Immature natural killer cell (primary cell): ENCODE data around the gene CGREF1. TPM values are rescaled to one million over a fixed set of nuclear protein-coding genes. Genes with fewer than 3 reads are reported as not detected.

Source experiments
- DNase-seq, 3 donors: peaks; one replicate each; pipeline ENCODE4 v3.0.0; 2022; ENCODE audit warnings: mixed read lengths in 1 of 3
- H3K27ac Mint-ChIP-seq, 6 donors: one replicate each; pipeline ENCODE4 v1.8.0; 2020; ENCODE audit warnings: mixed read lengths in 6 of 6, mild to moderate bottlenecking in 5 of 6, inconsistent platforms in 4 of 6, moderate library complexity in 3 of 6
- H3K27me3 Mint-ChIP-seq, 3 donors: one replicate each; pipeline ENCODE4 v1.8.0; 2020 to 2021; ENCODE audit warnings: low read depth in 3 of 3, mild to moderate bottlenecking in 3 of 3, mixed read lengths in 3 of 3, moderate library complexity in 3 of 3, inconsistent platforms in 1 of 3
- H3K36me3 Mint-ChIP-seq, 3 donors: one replicate each; pipeline ENCODE4 v1.8.0; 2020; ENCODE audit warnings: mixed read lengths in 3 of 3, inconsistent platforms in 2 of 3, mild to moderate bottlenecking in 2 of 3
- H3K4me1 Mint-ChIP-seq, 2 donors: one replicate each; pipeline ENCODE4 v1.8.0; 2020; ENCODE audit warnings: inconsistent platforms in 2 of 2, mild to moderate bottlenecking in 2 of 2, mixed read lengths in 2 of 2, moderate library complexity in 1 of 2
- H3K4me3 Mint-ChIP-seq, 5 donors: one replicate each; pipeline ENCODE4 v1.8.0; 2020; ENCODE audit warnings: mild to moderate bottlenecking in 5 of 5, mixed read lengths in 5 of 5, inconsistent platforms in 3 of 5, moderate library complexity in 3 of 5
- H3K9me3 Mint-ChIP-seq, 6 donors: one replicate each; pipeline ENCODE4 v1.8.0; 2020; ENCODE audit warnings: mild to moderate bottlenecking in 6 of 6, mixed read lengths in 6 of 6, inconsistent platforms in 4 of 6, moderate library complexity in 3 of 6
- polyA plus RNA-seq, 3 donors: library from polyadenylated mRNA; unstranded; fragments of 300-500 nt; fragmentation: Illumina TruSeq; gene quantifications; one replicate each; pipeline ENCODE4 v1.2.3, GENCODE V29; 2021

CGREF1 gene
- polyA plus RNA-seq, 3 donors from 2014 or later = not detected

DNA sequence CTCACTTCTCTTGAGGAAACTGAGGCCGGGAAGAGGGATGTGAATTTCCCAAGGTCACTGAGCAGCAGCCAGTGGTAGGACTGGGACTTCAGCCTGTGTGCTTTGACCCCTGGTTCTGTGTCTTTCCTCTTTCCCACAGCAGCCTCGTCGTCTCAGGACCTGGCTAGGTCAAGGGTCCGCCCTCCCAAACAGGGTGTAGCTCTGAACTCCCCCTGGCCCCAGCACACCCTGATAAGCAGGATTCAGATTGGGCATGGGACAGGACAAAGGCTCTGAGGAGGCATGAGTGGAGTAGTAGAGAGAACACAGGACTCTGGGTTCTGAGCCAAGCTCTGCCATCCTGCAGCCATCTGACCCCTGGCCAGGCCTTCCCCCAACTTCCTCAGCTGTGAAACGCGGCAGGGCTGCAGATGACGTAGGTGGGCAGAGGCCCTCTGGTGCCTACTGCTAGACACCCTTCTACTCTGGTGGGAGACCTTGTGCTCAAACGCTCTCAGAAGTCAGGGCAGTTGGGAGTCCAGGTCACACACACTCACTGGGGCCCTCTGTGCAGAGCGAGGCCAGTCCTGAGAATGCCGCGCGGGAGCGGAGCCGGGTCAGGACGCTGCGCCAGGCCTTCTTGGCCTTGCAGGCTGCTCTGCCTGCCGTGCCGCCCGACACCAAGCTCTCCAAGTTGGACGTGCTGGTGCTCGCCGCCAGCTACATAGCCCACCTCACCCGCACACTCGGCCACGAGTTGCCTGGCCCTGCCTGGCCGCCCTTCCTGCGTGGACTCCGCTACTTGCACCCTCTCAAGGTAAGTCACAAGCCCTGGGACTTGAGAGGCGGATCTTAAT is 30.9 kb upstream of the CGREF1 start:
- H3K9me3 Mint-ChIP-seq = no peaks in the 10 kb centered on the region
- H3K4me3 Mint-ChIP-seq = no peak overlapping the region
- no peak overlapping the region for H3K27ac Mint-ChIP-seq
- no peaks in the 10 kb centered on the region for H3K4me1 Mint-ChIP-seq
- no peak for DNase-seq
- peaks cover 3 to 12% (median 4%) of the 10 kb centered on the region in 3 donors for H3K27me3 Mint-ChIP-seq
- H3K36me3 Mint-ChIP-seq = no peaks in the 10 kb centered on the region

DNA sequence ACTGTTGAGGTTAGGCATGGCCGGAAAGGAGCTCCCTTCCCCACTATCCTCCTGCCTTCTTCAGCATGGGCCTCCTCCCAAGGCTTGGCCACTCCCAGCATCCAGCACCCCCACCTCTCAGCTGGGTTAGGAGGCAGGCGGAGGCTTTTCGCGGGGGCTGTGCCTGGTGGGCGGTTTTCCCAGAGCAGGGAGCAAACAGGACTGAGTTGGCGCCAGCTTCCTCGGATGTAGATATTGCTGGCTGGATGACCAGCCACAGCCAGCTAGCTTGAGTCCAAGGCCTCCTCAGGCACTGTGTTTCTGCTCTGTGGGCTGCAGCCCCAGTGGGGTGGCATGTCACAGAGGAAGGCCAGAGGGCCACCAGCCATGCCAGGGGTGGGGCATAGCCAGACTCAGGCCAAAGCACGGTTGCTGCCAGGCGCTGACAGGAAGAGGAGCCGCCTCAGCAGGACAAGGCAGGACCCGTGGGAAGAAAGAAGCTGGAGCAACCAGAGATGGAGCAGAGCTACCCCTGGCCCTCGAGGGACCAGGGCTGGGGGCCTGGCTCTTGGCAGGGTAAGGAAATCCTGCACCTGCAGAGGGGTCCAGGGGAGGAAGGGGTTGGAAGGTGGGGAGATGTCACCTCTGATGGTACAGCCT is 30.0 kb upstream of the CGREF1 start, which contains the start of gene TCF23:
TCF23 (plus strand) TSS at position 204 of the 639 bp plus-strand sequence; CDS start at position 334, 130 bp downstream.
- DNase-seq = no peak
- Mint-ChIP-seq H3K36me3 (no peaks in the 10 kb centered on the region), H3K9me3 (no peaks in the 10 kb centered on the region), H3K4me1 (no peaks in the 10 kb centered on the region), H3K27ac (no peak within 1 kb of the TSS), H3K27me3 (peaks cover 3 to 16% (median 4%) of the 10 kb centered on the region in 3 donors), H3K4me3 (no peak within 1 kb of the TSS)

DNA sequence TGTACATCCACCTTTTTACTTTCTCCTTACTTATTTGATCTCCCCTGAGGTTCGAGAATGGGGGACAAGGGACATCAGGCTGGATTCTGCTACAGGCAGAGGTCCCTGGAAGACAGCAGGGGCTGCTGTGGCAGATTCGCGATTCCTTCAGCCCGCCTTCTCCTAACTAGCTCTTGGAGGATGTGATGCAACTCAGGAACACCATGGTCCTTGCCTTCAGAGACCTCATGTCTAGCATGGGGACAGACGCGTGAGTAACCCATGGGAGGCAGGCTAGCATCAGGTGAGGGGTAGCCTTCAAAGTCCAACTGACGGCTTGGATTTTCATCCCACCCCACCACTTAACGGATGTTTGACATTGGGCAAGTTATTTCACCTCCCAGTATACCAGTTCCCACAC is 29.0 kb upstream of the CGREF1 start:
- Mint-ChIP-seq H3K4me1 (no peaks in the 10 kb centered on the region), H3K9me3 (no peaks in the 10 kb centered on the region), H3K27ac (no peak overlapping the region), H3K36me3 (no peaks in the 10 kb centered on the region), H3K27me3 (peaks cover 3 to 17% (median 4%) of the 10 kb centered on the region in 3 donors), H3K4me3 (no peak overlapping the region)
- DNase-seq = no peak

DNA sequence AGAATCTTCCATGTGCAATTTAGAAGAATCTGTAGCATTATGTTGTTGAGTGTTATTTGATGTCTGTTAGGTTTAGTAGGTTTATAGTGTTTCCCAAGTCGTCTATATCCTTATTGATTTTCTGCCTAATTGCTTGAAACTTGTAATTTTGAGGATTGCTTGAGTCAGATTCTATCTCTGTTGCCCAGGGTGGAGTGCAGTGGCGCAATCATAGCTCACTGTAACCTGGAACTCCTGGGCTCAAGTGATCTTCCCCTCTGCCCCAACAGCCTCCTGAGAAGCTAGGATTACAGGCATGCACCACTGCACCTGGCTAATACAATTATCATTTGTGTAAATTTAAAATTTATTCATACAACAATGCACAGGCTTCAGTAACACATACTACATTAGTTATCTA is 26.8 kb upstream of the CGREF1 start:
- DNase-seq = no peak
- Mint-ChIP-seq H3K27ac (no peak overlapping the region), H3K9me3 (no peaks in the 10 kb centered on the region), H3K4me3 (no peak overlapping the region), H3K36me3 (no peaks in the 10 kb centered on the region), H3K27me3 (peaks cover 3 to 20% (median 6%) of the 10 kb centered on the region in 3 donors), H3K4me1 (no peaks in the 10 kb centered on the region)

DNA sequence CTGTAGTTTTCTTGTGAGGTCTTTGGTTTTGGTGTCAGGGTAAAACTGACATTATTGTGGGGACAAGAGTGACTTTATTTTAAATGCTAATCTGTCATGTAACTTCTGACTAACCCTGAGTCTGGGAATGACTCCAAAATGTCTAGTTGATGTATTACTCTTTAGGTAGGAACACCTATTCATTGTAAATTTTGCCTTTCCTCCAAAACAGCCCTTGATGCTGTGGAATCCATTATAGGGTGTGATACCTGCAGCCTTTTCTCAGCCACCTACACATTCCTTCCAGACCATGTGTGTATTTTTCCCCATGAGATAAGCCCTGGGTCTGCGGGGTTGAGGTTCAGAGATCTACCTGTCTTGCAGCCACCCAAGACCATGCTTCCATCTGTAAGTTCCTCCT is 24.4 kb upstream of the CGREF1 start:
- no peaks in the 10 kb centered on the region for H3K36me3 Mint-ChIP-seq
- peaks cover 3 to 18% (median 4%) of the 10 kb centered on the region in 3 donors for H3K27me3 Mint-ChIP-seq
- H3K9me3 Mint-ChIP-seq = no peaks in the 10 kb centered on the region
- DNase-seq = no peak
- no peak overlapping the region for H3K4me3 Mint-ChIP-seq
- H3K27ac Mint-ChIP-seq = no peak overlapping the region
- no peaks in the 10 kb centered on the region for H3K4me1 Mint-ChIP-seq

DNA sequence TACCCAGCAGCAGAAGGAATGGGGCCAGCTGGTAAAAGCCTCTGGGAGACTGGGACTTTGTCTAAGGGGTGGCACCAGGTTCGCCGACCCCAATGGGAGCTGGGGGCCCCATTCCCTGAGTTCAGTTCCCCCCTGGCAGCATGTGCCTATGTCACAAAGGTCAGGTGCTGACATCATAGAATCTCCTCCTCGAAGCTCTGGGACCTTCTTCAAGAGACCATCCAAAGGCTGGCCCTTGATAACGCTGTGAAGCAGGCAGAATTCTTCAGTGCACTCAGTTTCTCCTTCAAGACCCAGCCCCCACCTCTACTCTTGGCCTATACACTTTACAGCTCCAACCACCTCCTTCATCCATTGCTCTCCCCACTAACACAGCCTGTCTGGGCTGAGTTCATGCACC is 20.4 kb upstream of the CGREF1 start, which contains the start of gene PRR30:
PRR30 (minus strand) TSS at position 101 of the 400 bp plus-strand sequence. CDS start 1,081 bp downstream, outside the sequence.
- H3K27ac Mint-ChIP-seq = no peak within 1 kb of the TSS
- no peaks in the 10 kb centered on the region for H3K9me3 Mint-ChIP-seq
- peaks cover 0 to 10% of the 10 kb centered on the region in 2 donors for H3K4me1 Mint-ChIP-seq
- H3K27me3 Mint-ChIP-seq = peaks cover 5 to 14% (median 9%) of the 10 kb centered on the region in 3 donors
- no peaks in the 10 kb centered on the region for H3K36me3 Mint-ChIP-seq
- DNase-seq = no peak
- no peak within 1 kb of the TSS for H3K4me3 Mint-ChIP-seq

DNA sequence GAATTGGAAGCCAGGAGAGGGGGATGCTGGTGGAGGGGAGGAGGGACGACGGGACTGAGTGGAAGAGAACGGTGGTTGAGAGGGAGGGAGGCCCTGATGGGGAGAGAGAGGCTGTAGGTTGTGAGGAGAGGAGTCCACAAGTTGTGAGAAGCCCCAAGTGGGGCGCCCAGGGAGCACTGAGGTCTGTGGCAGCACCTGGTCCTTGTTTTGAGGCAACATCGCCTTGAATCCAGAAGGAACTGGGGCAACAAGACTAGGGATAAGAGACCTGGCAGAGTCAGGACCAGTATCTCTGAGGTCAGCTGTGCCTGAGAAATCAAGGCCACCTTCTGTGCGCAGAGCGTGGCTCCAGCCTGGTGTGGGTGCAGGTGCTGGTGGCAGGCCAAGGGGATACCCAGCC is 19.2 kb upstream of the CGREF1 start:
- Mint-ChIP-seq H3K27ac (no peak overlapping the region), H3K4me3 (no peak overlapping the region), H3K27me3 (peaks cover 9 to 15% (median 12%) of the 10 kb centered on the region in 3 donors), H3K4me1 (peaks cover 9 to 18% of the 10 kb centered on the region in 2 donors), H3K9me3 (no peaks in the 10 kb centered on the region), H3K36me3 (no peaks in the 10 kb centered on the region)
- DNase-seq = no peak

DNA sequence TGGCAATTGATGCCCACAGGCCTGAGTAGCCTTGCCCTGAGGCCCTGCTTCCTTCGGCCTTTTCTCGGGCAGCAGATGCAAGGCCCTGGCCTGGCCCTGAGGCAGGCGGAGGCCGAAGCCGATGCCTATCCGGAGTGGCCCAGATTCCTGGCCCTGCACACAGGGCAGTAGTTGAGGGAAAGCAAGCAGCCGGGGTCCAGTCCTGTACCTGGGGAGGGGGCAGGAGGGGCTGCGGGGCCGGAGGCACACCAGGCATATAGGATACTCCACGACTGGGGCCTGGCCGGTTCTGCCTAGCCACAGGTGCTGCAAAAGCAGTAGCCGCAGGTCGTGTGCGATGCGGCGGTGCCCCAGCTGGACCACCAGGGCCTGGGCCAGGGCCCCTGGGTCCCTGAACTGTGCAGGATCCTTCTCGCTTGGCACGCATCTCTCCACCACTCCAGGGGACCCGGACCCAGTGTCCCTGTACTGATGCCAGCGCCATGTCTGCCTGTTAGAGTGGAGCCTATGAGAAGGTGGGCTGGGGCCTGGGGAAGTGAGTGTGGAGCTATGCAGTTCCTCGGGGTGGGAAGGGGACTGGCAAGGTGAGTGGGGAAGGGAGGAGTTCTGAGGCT is 18.5 kb upstream of the CGREF1 start:
- H3K4me1 Mint-ChIP-seq = peaks cover 16 to 25% of the 10 kb centered on the region in 2 donors
- no peaks in the 10 kb centered on the region for H3K36me3 Mint-ChIP-seq
- peaks cover 9 to 15% (median 10%) of the 10 kb centered on the region in 3 donors for H3K27me3 Mint-ChIP-seq
- DNase-seq = no peak
- no peak overlapping the region for H3K4me3 Mint-ChIP-seq
- no peaks in the 10 kb centered on the region for H3K9me3 Mint-ChIP-seq
- no peak overlapping the region for H3K27ac Mint-ChIP-seq

DNA sequence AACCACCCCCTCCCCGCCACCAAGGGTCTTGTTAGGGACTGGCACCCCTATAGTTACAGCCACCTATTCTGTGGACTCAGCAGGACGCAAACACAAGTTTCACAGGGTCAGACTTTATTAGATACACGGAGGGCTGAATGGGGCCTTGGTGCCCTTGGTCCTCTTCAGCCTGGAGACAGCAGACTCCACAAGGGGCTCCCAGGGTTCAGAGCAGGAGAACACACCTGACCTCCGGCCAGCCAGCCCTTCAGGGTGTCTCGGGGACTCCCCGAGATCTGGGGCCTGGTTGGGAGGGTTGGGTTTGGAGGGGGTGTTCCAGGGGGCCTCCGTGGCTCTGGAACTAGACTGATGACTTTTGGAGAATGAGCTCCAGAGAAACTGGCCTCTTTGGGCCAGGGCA is 17.8 kb upstream of the CGREF1 start:
- peaks cover 5 to 12% (median 10%) of the 10 kb centered on the region in 3 donors for H3K27me3 Mint-ChIP-seq
- DNase-seq = no peak
- no peaks in the 10 kb centered on the region for H3K36me3 Mint-ChIP-seq
- no peaks in the 10 kb centered on the region for H3K9me3 Mint-ChIP-seq
- H3K4me1 Mint-ChIP-seq = peaks cover 16 to 30% of the 10 kb centered on the region in 2 donors
- H3K4me3 Mint-ChIP-seq = no peak overlapping the region
- no peak overlapping the region for H3K27ac Mint-ChIP-seq

DNA sequence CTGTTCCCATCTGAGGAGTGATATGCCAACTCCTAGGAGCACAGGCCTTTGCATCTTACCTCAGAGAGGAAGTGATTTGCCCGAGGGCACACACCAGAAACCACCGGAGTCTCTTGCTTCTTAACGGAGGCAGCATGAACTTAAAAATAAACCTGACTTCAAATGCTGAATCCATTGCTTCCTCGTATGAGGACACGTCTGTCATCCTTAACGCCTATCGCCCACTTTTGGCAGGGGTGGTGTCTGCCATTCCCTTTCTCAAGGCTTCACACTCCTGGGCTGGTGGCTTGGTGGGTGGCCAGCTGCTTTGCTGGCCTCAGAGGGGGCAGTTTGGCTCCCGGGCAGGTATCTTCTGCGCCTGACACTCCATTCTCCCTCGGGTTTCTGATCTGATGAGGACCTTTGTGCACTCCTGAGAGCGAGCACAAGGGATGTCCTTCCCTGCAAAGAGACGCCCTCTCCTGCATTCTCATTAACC is 16.6 kb upstream of the CGREF1 start:
- DNase-seq = no peak
- H3K27me3 Mint-ChIP-seq = peaks cover 5 to 12% (median 10%) of the 10 kb centered on the region in 3 donors
- peaks cover 16 to 33% of the 10 kb centered on the region in 2 donors for H3K4me1 Mint-ChIP-seq
- H3K36me3 Mint-ChIP-seq = peaks cover 0 to 7% (median 0%) of the 10 kb centered on the region in 3 donors
- peak overlapping the region; percentile 91 to 95 (median 94) for H3K4me3 Mint-ChIP-seq
- no peaks in the 10 kb centered on the region for H3K9me3 Mint-ChIP-seq
- H3K27ac Mint-ChIP-seq = peak overlapping the region; percentile 26 to 91 (median 78)

DNA sequence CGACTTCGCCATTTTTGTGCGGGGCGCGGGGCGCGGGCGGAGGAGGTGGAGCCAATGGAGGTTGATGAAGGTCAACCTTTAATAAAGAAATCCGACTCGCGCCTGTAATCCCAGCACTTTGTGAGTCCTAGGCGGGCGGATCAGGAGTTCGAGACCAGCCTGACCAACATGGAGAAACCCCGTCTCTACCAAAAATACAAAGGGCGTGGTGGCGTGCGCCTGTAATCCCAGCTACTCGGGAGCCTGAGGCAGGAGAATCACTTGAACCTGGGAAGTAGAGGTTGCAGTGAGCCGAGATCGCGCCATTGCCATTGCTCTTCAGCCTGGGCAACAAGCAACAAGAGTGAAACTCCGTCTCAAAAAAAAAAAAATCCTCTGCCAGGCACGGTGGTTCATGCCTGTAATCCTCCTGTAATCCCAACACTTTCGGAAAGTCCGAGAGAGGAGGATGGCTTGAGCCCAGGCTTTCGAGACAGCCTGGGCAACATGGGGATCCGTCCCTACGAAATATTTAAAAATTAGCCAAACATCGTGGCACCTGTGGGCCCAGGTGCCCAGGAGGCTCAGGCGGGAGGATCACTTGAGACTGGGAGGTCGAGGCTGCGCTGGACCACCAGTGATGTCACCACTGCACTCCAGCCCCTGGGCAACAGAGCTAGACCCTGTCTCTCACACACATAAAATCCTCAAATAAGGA is 16.0 kb upstream of the CGREF1 start:
- Mint-ChIP-seq H3K4me3 (peak overlapping the region; percentile 91 to 95 (median 94)), H3K36me3 (peaks cover 0 to 12% (median 0%) of the 10 kb centered on the region in 3 donors), H3K9me3 (no peaks in the 10 kb centered on the region), H3K27ac (peak overlapping the region; percentile 91 to 98 (median 96)), H3K27me3 (peaks cover 5 to 12% (median 10%) of the 10 kb centered on the region in 3 donors), H3K4me1 (peaks cover 16 to 33% of the 10 kb centered on the region in 2 donors)
- DNase-seq = no peak

DNA sequence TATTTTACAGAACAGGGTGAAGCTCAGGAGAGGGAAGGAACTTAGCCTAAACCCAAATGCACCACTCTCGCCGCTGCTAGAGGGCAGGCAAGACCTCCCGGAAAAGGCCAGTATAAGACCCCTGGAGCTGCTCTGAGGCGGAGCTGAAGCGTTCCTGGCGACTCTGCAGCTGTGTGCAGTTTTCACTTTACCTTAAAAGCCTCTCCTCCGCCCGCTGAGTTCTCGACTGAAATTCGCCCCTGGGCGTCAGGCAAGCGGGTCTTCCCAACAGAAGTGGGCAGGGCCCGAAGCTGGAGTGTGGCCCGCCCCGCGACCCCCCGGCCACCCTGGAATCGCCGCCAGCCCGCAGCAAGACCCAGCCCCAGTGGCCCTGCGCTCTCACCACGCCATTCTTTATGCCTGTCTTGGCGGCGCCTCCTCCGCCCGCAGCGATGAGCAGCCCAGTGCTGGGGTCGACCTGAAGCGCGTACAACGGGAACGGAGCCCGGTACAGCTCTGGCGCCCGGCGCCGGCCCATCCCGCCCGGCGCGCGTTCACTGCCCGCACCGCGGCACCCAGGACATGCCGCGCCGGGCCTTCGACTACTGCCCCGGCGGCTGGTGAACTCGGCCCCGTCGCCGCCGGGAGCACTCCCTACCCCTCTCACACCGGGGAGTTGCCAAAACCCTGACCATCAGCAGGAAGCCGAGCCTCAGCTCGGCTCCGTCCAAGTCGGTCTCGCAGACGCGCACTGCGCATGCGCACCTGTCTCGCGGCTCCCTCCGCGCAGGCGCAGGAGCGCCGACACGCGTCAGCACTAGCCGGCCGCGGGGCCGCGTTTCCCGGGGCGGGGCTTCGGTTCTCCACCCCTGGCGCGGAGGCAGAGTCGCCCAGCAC is 15.2 kb upstream of the CGREF1 start, which contains the start of gene PREB:
PREB (minus strand) TSS at position 732 of the 876 bp plus-strand sequence; CDS start at position 517, 215 bp downstream.
- Mint-ChIP-seq H3K4me3 (peak within 1 kb of the TSS; percentile 91 to 95 (median 94)), H3K27me3 (peaks cover 5 to 12% (median 10%) of the 10 kb centered on the region in 3 donors), H3K27ac (peak within 1 kb of the TSS; percentile 91 to 98 (median 96)), H3K9me3 (no peaks in the 10 kb centered on the region), H3K4me1 (peaks cover 16 to 33% of the 10 kb centered on the region in 2 donors), H3K36me3 (peaks cover 0 to 12% (median 0%) of the 10 kb centered on the region in 3 donors)
- peak; percentile 99 for DNase-seq
